Measurements from ENCODE around the gene ECE2.

Gene ECE2

DNA sequence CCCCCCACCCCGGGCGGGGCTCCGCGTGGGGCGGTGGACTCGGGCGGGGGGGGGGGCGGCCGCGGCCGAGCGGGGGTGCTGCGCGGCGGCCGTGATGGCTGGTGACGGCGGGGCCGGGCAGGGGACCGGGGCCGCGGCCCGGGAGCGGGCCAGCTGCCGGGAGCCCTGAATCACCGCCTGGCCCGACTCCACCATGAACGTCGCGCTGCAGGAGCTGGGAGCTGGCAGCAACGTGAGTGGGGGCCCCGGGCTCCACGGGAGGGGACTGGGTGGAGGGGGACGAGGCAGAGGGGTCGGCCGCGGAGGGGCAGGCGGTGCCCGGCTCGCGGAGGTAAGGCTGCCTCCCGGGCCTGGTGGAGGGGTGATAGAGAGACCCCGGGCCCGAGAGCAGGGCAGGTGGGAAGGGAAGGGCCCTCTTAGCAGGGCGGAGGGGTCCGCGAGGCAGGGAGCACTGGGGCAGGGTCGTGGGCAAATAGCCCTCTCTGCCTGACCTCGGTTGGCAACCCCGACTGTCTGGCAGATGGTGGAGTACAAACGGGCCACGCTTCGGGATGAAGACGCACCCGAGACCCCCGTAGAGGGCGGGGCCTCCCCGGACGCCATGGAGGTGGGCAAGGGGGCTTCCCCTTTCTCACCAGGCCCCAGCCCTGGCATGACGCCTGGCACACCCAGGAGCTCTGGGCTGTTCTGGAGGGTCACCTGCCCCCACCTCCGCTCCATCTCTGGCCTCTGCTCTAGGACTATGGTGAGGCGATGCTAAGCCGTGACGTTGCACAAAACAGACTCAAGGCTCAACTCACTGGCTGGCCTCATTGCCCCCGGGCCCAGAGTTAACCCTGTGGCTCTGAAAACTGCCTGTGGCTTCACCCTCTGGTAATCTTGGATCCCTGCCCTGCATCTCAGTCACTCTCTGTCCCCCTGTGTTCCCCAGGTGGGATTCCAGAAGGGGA is at the start of gene ECE2:
TSS of gene ECE2 (plus strand) at position 62 of the 950 bp plus-strand sequence. CDS start at position 194, 132 bp downstream.
- no peaks in the 10 kb centered on the region for H3K36me3 ChIP-seq (ENCODE audit: insufficient read depth, low read length)

GRCh38 chr3:184227481-184227935 is 48.3 kb upstream of the ECE2 start:
- no peaks in the 10 kb centered on the region for H3K9me3 ChIP-seq (ENCODE audit: control insufficient read depth, insufficient read depth, low read length)
- no peak overlapping the region for H3K9ac ChIP-seq (ENCODE audit: low read depth, low read length)
- H3K36me3 ChIP-seq (ENCODE audit: insufficient read depth, low read length), result no peaks in the 10 kb centered on the region
- H3K4me1 ChIP-seq (ENCODE audit: insufficient read depth, low read length), result no peaks in the 10 kb centered on the region

More for the DNA sequence above, at the start of gene ECE2:
- no peaks in the 10 kb centered on the region for H3K9me3 ChIP-seq (ENCODE audit: control insufficient read depth, insufficient read depth, low read length)
- no peaks in the 10 kb centered on the region for H3K4me1 ChIP-seq (ENCODE audit: insufficient read depth, low read length)
- H3K9ac ChIP-seq (ENCODE audit: low read depth, low read length), result peak within 1 kb of the TSS; percentile 36; the same call in 1 of the 2 replicates

DNA sequence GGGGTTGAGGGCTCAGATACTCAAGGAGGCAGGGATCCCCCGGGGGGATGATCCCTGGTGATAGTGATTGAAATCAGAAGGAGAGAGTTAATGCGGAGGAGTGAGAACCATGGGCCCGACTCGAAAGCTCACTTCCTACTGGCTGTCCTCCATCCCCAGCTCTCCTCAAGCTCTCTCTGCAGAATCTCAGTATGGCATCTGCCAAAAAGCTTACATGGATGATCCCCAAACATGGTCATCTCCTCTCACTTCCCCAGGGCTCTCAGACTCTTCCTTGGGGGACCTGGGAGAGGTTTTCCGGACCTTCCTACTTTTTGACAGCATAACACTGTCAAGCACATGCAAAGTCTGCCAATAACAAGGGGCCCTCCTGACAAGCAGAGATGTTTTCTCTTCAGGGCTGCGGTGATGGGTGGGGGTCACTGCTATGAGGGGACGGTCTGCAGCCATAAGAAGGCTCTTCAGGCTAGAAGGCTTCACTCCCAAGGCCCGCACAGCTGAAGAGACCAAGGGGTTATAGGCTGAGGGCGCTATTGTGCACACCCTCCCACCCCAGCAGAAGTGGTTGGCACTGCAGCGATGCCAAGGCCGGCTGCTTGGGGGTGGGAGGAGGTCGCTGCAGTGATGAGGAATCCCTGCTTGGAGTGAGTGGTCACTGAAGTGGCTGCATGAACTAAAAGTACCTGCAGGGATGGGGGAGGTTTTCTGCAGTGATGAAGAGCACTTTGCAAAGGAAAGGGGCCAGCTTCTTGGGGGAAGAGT is 47.3 kb upstream of the ECE2 start:
- H3K36me3 ChIP-seq (ENCODE audit: insufficient read depth, low read length), result no peaks in the 10 kb centered on the region
- no peaks in the 10 kb centered on the region for H3K4me1 ChIP-seq (ENCODE audit: insufficient read depth, low read length)
- H3K9ac ChIP-seq (ENCODE audit: low read depth, low read length), result peak overlapping the region; percentile 50; the same call in 1 of the 2 replicates
- H3K9me3 ChIP-seq (ENCODE audit: control insufficient read depth, insufficient read depth, low read length), result no peaks in the 10 kb centered on the region

- peak within 1 kb of the TSS; percentile 50; the same call in 1 of the 2 replicates for H3K9ac ChIP-seq (ENCODE audit: low read depth, low read length)
- H3K4me1 ChIP-seq (ENCODE audit: insufficient read depth, low read length), result no peaks in the 10 kb centered on the region
- no peaks in the 10 kb centered on the region for H3K9me3 ChIP-seq (ENCODE audit: control insufficient read depth, insufficient read depth, low read length)
- no peaks in the 10 kb centered on the region for H3K36me3 ChIP-seq (ENCODE audit: insufficient read depth, low read length)
Observed at GRCh38 chr3:184229394-184230080, 46.3 kb upstream of the ECE2 start, which contains the start of gene VWA5B2. Gene VWA5B2 (plus strand): TSS chr3:184229585. CDS start chr3:184230529, 944 bp downstream.

GRCh38 chr3:184230081-184230602 is 45.7 kb upstream of the ECE2 start:
- Histone ChIP-seq H3K4me1 (ENCODE audit: insufficient read depth, low read length) (no peaks in the 10 kb centered on the region), H3K9me3 (ENCODE audit: control insufficient read depth, insufficient read depth, low read length) (no peaks in the 10 kb centered on the region), H3K36me3 (ENCODE audit: insufficient read depth, low read length) (no peaks in the 10 kb centered on the region), H3K9ac (ENCODE audit: low read depth, low read length) (peak overlapping the region; percentile 50; the same call in 1 of the 2 replicates)

DNA sequence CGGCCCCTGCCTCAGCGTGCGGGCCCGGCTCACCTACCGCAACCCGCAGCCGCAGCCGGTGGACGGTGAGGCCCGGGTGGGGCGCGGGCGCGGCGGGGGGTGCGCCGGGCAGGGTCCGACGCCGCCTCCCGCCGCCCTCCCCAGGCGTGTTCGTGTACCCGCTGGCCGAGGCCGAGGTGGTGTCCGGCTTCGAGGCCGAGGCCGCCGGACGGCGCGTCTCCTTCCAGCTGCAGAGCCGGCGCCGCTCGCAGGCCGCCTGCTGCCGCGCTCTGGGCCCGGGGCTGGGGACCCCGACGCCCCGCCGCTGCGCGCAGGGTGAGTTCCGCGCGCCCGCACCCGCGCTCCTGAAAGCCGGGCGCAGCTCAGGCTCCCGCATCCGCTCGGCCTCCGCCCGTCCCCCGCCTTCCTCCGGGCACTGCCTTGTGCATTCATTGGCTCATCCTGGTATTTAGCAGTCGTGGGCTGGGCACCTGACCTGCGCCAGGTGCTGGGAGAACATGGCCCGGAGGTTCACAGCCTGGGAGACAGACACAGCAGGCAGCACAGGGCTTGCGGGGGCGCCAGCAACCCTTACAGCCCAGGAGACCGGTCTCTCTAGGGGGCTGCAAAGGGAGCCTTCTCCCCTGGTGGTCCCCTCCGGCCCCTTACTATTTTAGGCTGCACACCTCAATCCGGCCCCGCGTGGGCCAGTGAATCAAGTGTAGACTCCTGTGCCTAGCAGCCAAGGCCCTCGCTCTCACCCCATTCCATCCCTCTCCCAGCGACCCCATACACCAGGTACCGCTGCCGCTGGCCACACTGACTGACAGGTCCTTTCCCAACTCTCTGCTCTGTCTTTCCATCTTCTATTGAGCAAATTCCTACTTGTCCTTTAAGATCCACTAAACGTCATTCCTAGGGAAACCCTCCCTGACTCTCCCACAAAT is 45.0 kb upstream of the ECE2 start:
- no peaks in the 10 kb centered on the region for H3K36me3 ChIP-seq (ENCODE audit: insufficient read depth, low read length)
- H3K9me3 ChIP-seq (ENCODE audit: control insufficient read depth, insufficient read depth, low read length), result no peaks in the 10 kb centered on the region
- no peaks in the 10 kb centered on the region for H3K4me1 ChIP-seq (ENCODE audit: insufficient read depth, low read length)
- H3K9ac ChIP-seq (ENCODE audit: low read depth, low read length), result peak overlapping the region; percentile 50; the same call in 1 of the 2 replicates

DNA sequence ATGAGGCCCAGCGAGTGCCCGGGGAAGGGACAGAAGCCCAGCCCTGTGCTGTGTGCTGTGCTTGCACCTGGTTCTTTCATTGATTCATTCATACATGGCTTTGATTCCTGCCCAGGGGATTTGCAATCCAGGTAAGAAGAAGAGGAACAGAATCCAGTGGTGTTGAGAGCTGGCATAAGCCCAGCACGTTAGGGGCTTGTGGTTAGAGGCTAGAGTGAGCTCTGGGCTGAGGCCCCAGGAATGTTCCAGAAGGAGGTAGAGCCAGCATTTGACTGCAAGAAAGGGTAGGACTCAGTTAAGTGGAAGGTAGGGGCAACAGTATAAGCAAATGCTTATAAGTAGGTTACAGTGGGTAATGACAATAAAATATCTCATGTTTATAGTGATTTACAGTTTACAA is 44.2 kb upstream of the ECE2 start:
- no peaks in the 10 kb centered on the region for H3K9me3 ChIP-seq (ENCODE audit: control insufficient read depth, insufficient read depth, low read length)
- H3K36me3 ChIP-seq (ENCODE audit: insufficient read depth, low read length), result no peaks in the 10 kb centered on the region
- no peak overlapping the region for H3K9ac ChIP-seq (ENCODE audit: low read depth, low read length)
- no peaks in the 10 kb centered on the region for H3K4me1 ChIP-seq (ENCODE audit: insufficient read depth, low read length)

- no peaks in the 10 kb centered on the region for H3K4me1 ChIP-seq (ENCODE audit: insufficient read depth, low read length)
- no peaks in the 10 kb centered on the region for H3K36me3 ChIP-seq (ENCODE audit: insufficient read depth, low read length)
- H3K9ac ChIP-seq (ENCODE audit: low read depth, low read length), result no peak overlapping the region
- no peaks in the 10 kb centered on the region for H3K9me3 ChIP-seq (ENCODE audit: control insufficient read depth, insufficient read depth, low read length)
Observed at GRCh38 chr3:184233127-184233843, 42.5 kb upstream of the ECE2 start.

GRCh38 chr3:184234224-184234623 is 41.6 kb upstream of the ECE2 start:
- no peaks in the 10 kb centered on the region for H3K36me3 ChIP-seq (ENCODE audit: insufficient read depth, low read length)
- H3K9ac ChIP-seq (ENCODE audit: low read depth, low read length), result no peak overlapping the region
- H3K9me3 ChIP-seq (ENCODE audit: control insufficient read depth, insufficient read depth, low read length), result no peaks in the 10 kb centered on the region
- no peaks in the 10 kb centered on the region for H3K4me1 ChIP-seq (ENCODE audit: insufficient read depth, low read length)

GRCh38 chr3:184234671-184235380 is 41.0 kb upstream of the ECE2 start:
- no peaks in the 10 kb centered on the region for H3K36me3 ChIP-seq (ENCODE audit: insufficient read depth, low read length)
- H3K9ac ChIP-seq (ENCODE audit: low read depth, low read length), result no peak overlapping the region
- no peaks in the 10 kb centered on the region for H3K4me1 ChIP-seq (ENCODE audit: insufficient read depth, low read length)

DNA sequence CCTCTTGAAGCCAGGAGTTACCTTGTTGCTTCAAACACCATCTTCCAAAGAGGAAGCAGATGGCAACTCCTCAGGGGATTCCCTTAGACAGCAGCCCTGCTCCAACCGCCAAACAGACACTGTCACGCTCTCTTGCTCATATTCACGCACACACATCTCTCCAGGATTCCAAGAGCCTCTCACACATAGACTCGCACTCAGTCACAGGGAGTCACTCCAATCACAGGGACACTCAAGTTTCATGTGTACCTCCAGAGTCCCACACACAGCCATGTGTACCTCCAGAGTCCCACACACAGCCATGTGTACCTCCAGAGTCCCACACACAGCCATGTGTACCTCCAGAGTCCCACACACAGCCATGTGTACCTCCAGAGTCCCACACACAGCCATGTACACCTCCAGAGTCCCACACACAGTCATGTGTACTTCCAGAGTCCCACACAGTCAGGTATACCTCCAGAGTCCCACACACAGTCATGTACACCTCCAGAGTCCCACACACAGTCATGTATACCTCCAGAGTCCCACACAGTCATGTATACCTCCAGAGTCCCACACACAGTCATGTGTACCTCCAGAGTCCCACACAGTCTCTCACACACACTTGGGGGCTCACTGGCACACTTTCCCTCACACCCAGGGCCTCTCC is 40.3 kb upstream of the ECE2 start:
- Histone ChIP-seq H3K9ac (ENCODE audit: low read depth, low read length) (no peak overlapping the region), H3K9me3 (ENCODE audit: control insufficient read depth, insufficient read depth, low read length) (no peaks in the 10 kb centered on the region), H3K4me1 (ENCODE audit: insufficient read depth, low read length) (no peaks in the 10 kb centered on the region), H3K36me3 (ENCODE audit: insufficient read depth, low read length) (no peaks in the 10 kb centered on the region)

More at GRCh38 chr3:184234671-184235380, 41.0 kb upstream of the ECE2 start:
- H3K9me3 ChIP-seq (ENCODE audit: control insufficient read depth, insufficient read depth, low read length), result no peaks in the 10 kb centered on the region

DNA sequence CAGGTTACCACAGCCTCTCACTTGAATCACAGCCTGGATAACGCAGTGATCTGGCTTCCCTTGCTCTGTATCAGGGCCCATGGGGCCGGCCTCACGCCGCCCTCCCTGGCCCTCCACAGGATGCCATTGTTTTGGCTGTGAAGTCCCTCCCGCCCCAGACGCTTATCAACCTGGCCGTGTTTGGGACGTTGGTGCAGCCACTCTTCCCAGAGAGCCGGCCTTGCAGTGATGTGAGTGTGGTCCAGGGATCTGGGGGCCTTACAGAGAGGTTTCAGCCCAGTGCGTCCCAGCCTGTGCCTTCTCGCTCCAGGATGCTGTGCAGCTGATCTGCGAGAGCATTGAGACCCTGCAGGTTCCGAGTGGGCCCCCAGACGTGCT is 39.8 kb upstream of the ECE2 start:
- H3K36me3 ChIP-seq (ENCODE audit: insufficient read depth, low read length), result no peaks in the 10 kb centered on the region
- no peaks in the 10 kb centered on the region for H3K9me3 ChIP-seq (ENCODE audit: control insufficient read depth, insufficient read depth, low read length)
- H3K4me1 ChIP-seq (ENCODE audit: insufficient read depth, low read length), result no peaks in the 10 kb centered on the region
- H3K9ac ChIP-seq (ENCODE audit: low read depth, low read length), result no peak overlapping the region
